Endodermal cell (in vitro differentiated cells): Measurements from ENCODE around the gene DTX1. TPM values are rescaled to one million over a fixed set of nuclear protein-coding genes. Genes with fewer than 3 reads are reported as not detected.
"Not testable (repeated sequence)": the region's sequence is repeated elsewhere in the genome, so short reads cannot be mapped to it uniquely, and the experiment has no call there.

Experiments
- DNase-seq: peaks from one replicate; pipeline ENCODE4 v3.0.0-alpha.2; 2017
- H3K27ac ChIP-seq: 2 replicates; pipeline ENCODE4 v1.5.1; 2013; ENCODE audit warnings: mild to moderate bottlenecking, low read depth, low read length, moderate library complexity
- H3K27me3 ChIP-seq: 2 replicates; pipeline ENCODE4 v1.6.1; 2013; ENCODE audit warnings: mild to moderate bottlenecking, low read length, moderate library complexity; ENCODE audit not compliant: insufficient read depth, control insufficient read depth, poor library complexity, severe bottlenecking
- H3K36me3 ChIP-seq: 2 replicates; pipeline ENCODE4 v1.7.0; 2013; ENCODE audit warnings: mild to moderate bottlenecking, low read length, moderate library complexity; ENCODE audit not compliant: control insufficient read depth, insufficient read depth
- H3K4me1 ChIP-seq: one replicate; pipeline ENCODE4 v1.7.0; 2013; ENCODE audit warnings: low read length; ENCODE audit not compliant: control insufficient read depth, insufficient read depth
- H3K4me3 ChIP-seq: 2 replicates; pipeline ENCODE4 v1.5.1; 2013; ENCODE audit warnings: mild to moderate bottlenecking, low read length, moderate library complexity
- H3K9ac ChIP-seq: 2 replicates; pipeline ENCODE4 v1.6.1; 2013; ENCODE audit warnings: mild to moderate bottlenecking, low read length, moderate library complexity; ENCODE audit not compliant: poor library complexity, severe bottlenecking; ENCODE audit errors: extremely low read depth
- H3K9me3 ChIP-seq: 2 replicates; pipeline ENCODE4 v1.6.1; 2013; ENCODE audit warnings: mild to moderate bottlenecking, low read length, moderate library complexity; ENCODE audit not compliant: control insufficient read depth
- H3K27ac Mint-ChIP-seq: 2 replicates; pipeline ENCODE4 v1.8.0; 2020; ENCODE audit warnings: mixed read lengths
- H3K27me3 Mint-ChIP-seq: 2 replicates; pipeline ENCODE4 v1.8.0; 2021; ENCODE audit warnings: mild to moderate bottlenecking, mixed read lengths; ENCODE audit not compliant: insufficient read depth
- H3K36me3 Mint-ChIP-seq: 2 replicates; pipeline ENCODE4 v1.8.0; 2020; ENCODE audit warnings: low read depth, mixed read lengths
- H3K4me1 Mint-ChIP-seq: 2 replicates; pipeline ENCODE4 v1.8.0; 2020; ENCODE audit warnings: mixed read lengths
- H3K4me3 Mint-ChIP-seq: 2 replicates; pipeline ENCODE4 v1.8.0; 2020; ENCODE audit warnings: mild to moderate bottlenecking, moderate library complexity, mixed read lengths
- H3K9me3 Mint-ChIP-seq: 2 replicates; pipeline ENCODE4 v1.8.0; 2020; ENCODE audit warnings: mild to moderate bottlenecking, mixed read lengths
- WGBS, 2 experiments: methylation state at CpG; one replicate each; pipeline versions ENCODE4 v1.1.5 to v1.1.7; 2013; ENCODE audit warnings: missing lambda C conversion rate in 2 of 2, mixed read lengths in 1 of 2; ENCODE audit not compliant: insufficient coverage in 1 of 2, insufficient read length in 1 of 2; 5-methylcytosine and 5-hydroxymethylcytosine counted together
- total RNA-seq, 2 donors: library from RNA; stranded (reverse); fragmentation: NEBNext Ultra II Directional in 1 of 2; extraction: Animal tissue kit (Norgen Biotek cat#: 25700) in 1 of 2; gene quantifications; 2 replicates in 1 of 2; 3 replicates in 1 of 2; pipeline ENCODE4 v1.2.1, GENCODE V29; 2021
- TF ChIP-seq, protein P1 (sequence below): fragments of 200-600 bp; sonication (generic); conservative IDR thresholded peaks from 2 replicates; pipeline ENCODE4 v1.5.0; 2021; ENCODE audit warnings: antibody characterized with exemption, mild to moderate bottlenecking

DTX1 gene
- total RNA-seq, 2 donors from 2014 or later, result 3.3 to 4.9 TPM

DNA sequence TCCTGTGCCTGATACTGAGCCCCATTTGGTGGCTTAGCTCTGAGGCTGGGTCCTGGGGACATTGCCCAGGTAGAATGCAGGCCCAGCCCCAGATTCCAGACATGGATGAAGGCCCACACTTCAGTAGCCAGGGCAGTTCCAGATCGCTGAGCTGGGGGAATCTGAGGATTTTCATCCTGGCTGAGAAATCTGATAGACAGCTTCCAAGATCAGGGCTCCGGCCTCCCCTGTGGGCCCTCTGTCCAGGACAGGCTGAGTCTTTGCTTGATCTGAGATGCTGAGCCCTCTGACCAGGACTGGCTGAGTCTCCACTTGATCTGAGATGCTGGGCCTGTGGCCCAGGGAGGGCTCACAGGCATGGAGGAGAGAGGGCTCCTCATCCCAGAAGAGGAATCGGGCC lies 82.3 kb downstream of the DTX1 start:
- H3K4me3 Mint-ChIP-seq, result no peak overlapping the region
- no peaks in the 10 kb centered on the region for H3K36me3 Mint-ChIP-seq
- WGBS, 2 experiments, result 96 to 100% methylated on average over 1 to 3 of the region's 3 CpGs
- H3K4me1 Mint-ChIP-seq, result peaks cover 4% of the 10 kb centered on the region
- no peaks in the 10 kb centered on the region for H3K9me3 Mint-ChIP-seq
- Histone ChIP-seq H3K9ac (no peak overlapping the region), H3K4me3 (no peak overlapping the region), H3K4me1 (no peaks in the 10 kb centered on the region), H3K36me3 (no peaks in the 10 kb centered on the region), H3K9me3 (no peaks in the 10 kb centered on the region), H3K27me3 (peaks cover 13% of the 10 kb centered on the region), H3K27ac (no peak overlapping the region)
- TF ChIP-seq, protein P1, sequence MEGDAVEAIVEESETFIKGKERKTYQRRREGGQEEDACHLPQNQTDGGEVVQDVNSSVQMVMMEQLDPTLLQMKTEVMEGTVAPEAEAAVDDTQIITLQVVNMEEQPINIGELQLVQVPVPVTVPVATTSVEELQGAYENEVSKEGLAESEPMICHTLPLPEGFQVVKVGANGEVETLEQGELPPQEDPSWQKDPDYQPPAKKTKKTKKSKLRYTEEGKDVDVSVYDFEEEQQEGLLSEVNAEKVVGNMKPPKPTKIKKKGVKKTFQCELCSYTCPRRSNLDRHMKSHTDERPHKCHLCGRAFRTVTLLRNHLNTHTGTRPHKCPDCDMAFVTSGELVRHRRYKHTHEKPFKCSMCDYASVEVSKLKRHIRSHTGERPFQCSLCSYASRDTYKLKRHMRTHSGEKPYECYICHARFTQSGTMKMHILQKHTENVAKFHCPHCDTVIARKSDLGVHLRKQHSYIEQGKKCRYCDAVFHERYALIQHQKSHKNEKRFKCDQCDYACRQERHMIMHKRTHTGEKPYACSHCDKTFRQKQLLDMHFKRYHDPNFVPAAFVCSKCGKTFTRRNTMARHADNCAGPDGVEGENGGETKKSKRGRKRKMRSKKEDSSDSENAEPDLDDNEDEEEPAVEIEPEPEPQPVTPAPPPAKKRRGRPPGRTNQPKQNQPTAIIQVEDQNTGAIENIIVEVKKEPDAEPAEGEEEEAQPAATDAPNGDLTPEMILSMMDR, result no peak
- H3K27ac Mint-ChIP-seq, result no peak overlapping the region
- H3K27me3 Mint-ChIP-seq, result peaks cover 18% of the 10 kb centered on the region
- no peak for DNase-seq

DNA sequence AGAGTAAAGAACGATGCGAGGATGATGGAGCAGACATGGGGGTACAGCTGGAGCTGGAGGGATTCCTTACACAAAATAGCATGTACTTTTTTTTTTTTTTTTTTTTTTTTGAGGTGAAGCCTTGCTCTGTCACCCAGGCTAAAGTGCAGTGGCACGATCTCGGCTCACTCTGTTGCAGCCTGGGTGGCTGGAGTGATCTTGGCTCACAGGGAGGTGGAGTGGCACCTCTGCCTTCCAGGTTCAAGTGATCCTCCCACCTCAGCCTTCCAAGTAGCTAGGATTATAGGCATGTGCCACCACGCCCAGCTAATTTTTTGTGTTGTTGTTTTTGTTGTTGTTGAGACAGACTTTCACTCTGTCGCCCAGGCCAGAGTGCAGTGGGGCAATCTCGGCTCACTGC lies 84.2 kb downstream of the DTX1 start:
- Histone ChIP-seq H3K9me3 (no peaks in the 10 kb centered on the region), H3K27ac (no peak overlapping the region), H3K4me1 (no peaks in the 10 kb centered on the region), H3K27me3 (no peaks in the 10 kb centered on the region), H3K36me3 (no peaks in the 10 kb centered on the region), H3K9ac (no peak overlapping the region), H3K4me3 (no peak overlapping the region)
- H3K36me3 Mint-ChIP-seq, result no peaks in the 10 kb centered on the region
- peaks cover 4% of the 10 kb centered on the region for H3K27me3 Mint-ChIP-seq
- 63 to 93% methylated on average over 2 to 5 of the region's 7 CpGs for WGBS, 2 experiments
- no peak for DNase-seq
- no peaks in the 10 kb centered on the region for H3K9me3 Mint-ChIP-seq
- H3K4me3 Mint-ChIP-seq, result no peak overlapping the region
- TF ChIP-seq, protein P1, result no peak
- no peak overlapping the region for H3K27ac Mint-ChIP-seq
- H3K4me1 Mint-ChIP-seq, result peaks cover 4% of the 10 kb centered on the region

DNA sequence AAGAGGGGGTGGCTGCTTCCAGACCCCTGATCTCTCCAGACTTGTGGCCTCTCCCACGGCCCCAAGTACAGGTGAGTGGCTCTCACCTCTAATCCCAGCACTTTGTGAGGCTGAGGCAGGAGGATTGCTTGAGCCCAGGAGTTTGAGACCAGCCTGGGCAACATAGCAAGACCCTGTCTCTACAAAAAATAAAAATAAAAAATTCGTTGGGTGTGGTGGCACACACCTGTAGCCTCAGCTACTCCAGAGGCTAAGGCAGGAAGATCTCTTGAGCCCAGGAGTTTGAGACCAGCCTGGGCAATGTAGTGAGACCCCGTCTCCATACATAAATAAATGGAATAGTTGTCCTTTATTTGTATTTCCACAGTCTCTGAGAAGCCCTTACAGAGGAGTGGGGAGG lies 85.2 kb downstream of the DTX1 start:
- H3K27ac Mint-ChIP-seq, H3K36me3 Mint-ChIP-seq: not testable (repeated sequence)

More for the DNA sequence above, 85.2 kb downstream of the DTX1 start:
- not testable (repeated sequence) for H3K4me3 Mint-ChIP-seq, H3K36me3 ChIP-seq, DNase-seq, H3K27me3 ChIP-seq, H3K27me3 Mint-ChIP-seq, H3K9me3 ChIP-seq, H3K9ac ChIP-seq, H3K4me1 ChIP-seq, H3K27ac ChIP-seq, H3K4me1 Mint-ChIP-seq, H3K4me3 ChIP-seq, H3K9me3 Mint-ChIP-seq
- 87% methylated on average over 2 of the region's 3 CpGs; no CpG with 5 or more reads in 1 of the 2 experiments for WGBS, 2 experiments
